ENCODE data around the gene SNX22.

DNA sequence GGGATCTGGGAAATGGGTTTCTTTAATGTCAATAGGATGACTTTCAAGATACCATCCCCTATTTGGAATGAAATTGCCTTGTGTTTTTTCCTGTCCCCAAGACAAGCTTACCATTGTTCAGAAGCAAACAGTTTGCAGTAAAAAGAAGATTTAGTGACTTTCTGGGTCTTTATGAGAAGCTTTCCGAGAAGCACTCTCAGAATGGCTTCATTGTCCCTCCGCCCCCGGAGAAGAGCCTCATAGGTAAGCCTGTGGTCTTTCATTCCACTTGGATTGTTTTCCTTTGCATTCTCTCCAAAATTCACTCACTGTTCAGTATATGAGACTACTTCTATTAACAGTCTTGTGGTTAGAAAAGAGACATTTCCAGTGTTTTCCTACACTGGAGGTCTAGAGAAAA lies 25.6 kb upstream of the SNX22 start:
- no peak for TF ChIP-seq POLR2A (IDR thresholded peaks at IDR 0.05)
- TF ChIP-seq CTCF (IDR thresholded peaks at IDR 0.05), result no peak

All from esophagus squamous epithelium (tissue), 4 donors.